Trophoblast cell (in vitro differentiated cells and primary cell): ENCODE results near the gene DYSF.

Experiments used
- DNase-seq, 2 donors: peaks; one replicate each; pipeline ENCODE4 v3.0.0-alpha.2; 2016
- H2AFZ ChIP-seq: 2 replicates; pipeline ENCODE4 v1.6.1; 2013; ENCODE audit warnings: low read length, moderate library complexity, mild to moderate bottlenecking; ENCODE audit not compliant: insufficient read depth, poor library complexity
- H2AK5ac ChIP-seq: 2 replicates; pipeline ENCODE4 v1.6.1; 2013; ENCODE audit warnings: mild to moderate bottlenecking, low read length
- H2BK120ac ChIP-seq: 2 replicates; pipeline ENCODE4 v1.6.1; 2013; ENCODE audit warnings: low read length, mild to moderate bottlenecking, moderate library complexity; ENCODE audit not compliant: insufficient read depth, poor library complexity
- H2BK12ac ChIP-seq: 2 replicates; pipeline ENCODE4 v1.6.1; 2013; ENCODE audit warnings: mild to moderate bottlenecking, low read length, moderate library complexity
- H2BK5ac ChIP-seq: 2 replicates; pipeline ENCODE4 v1.6.1; 2013; ENCODE audit warnings: low read length, low read depth, moderate library complexity, mild to moderate bottlenecking; ENCODE audit not compliant: poor library complexity
- H3K14ac ChIP-seq: 2 replicates; pipeline ENCODE4 v1.6.1; 2013; ENCODE audit warnings: mild to moderate bottlenecking, low read length
- H3K18ac ChIP-seq: 2 replicates; pipeline ENCODE4 v1.6.1; 2013; ENCODE audit warnings: mild to moderate bottlenecking, low read length
- H3K23ac ChIP-seq: 2 replicates; pipeline ENCODE4 v1.6.1; 2013; ENCODE audit warnings: low read length
- H3K27ac ChIP-seq: 2 replicates; pipeline ENCODE4 v1.5.1; 2013; ENCODE audit warnings: low read depth, mild to moderate bottlenecking, inconsistent platforms, low read length, moderate library complexity
- H3K27me3 ChIP-seq: 2 replicates; pipeline ENCODE4 v1.6.1; 2013; ENCODE audit warnings: inconsistent platforms, mild to moderate bottlenecking, low read length, moderate library complexity; ENCODE audit not compliant: insufficient read depth
- H3K36me3 ChIP-seq, 2 experiments: 1 replicate in 1 of 2; 2 replicates in 1 of 2; pipeline ENCODE4 v1.6.1; 2013; ENCODE audit warnings: low read length in 2 of 2, mild to moderate bottlenecking in 2 of 2, moderate library complexity in 1 of 2; ENCODE audit not compliant: insufficient read depth in 2 of 2, control insufficient read depth in 1 of 2
- H3K4ac ChIP-seq: 2 replicates; pipeline ENCODE4 v1.6.1; 2013; ENCODE audit warnings: low read depth, mild to moderate bottlenecking, low read length, moderate library complexity
- H3K4me1 ChIP-seq, 2 experiments: 1 replicate in 1 of 2; 2 replicates in 1 of 2; pipeline ENCODE4 v1.6.1; 2013; ENCODE audit warnings: low read length in 2 of 2, mild to moderate bottlenecking in 2 of 2, moderate library complexity in 1 of 2; ENCODE audit not compliant: insufficient read depth in 2 of 2, control insufficient read depth in 1 of 2
- H3K4me2 ChIP-seq: 2 replicates; pipeline ENCODE4 v1.6.1; 2013; ENCODE audit warnings: inconsistent platforms, mild to moderate bottlenecking, low read length, moderate library complexity
- H3K4me3 ChIP-seq: 2 replicates; pipeline ENCODE4 v1.5.1; 2013; ENCODE audit warnings: mild to moderate bottlenecking, low read depth, low read length, inconsistent platforms
- H3K79me1 ChIP-seq: one replicate; pipeline ENCODE4 v1.6.1; 2013; ENCODE audit warnings: low read length
- H3K79me2 ChIP-seq: 2 replicates; pipeline ENCODE4 v1.6.1; 2013; ENCODE audit warnings: low read length, mild to moderate bottlenecking; ENCODE audit not compliant: control insufficient read depth, insufficient read depth, poor library complexity
- H3K9ac ChIP-seq: 2 replicates; pipeline ENCODE4 v1.6.1; 2013; ENCODE audit warnings: mild to moderate bottlenecking, low read length
- H3K9me3 ChIP-seq: 2 replicates; pipeline ENCODE4 v1.6.1; 2013; ENCODE audit warnings: low read depth, mild to moderate bottlenecking, control low read depth, inconsistent platforms, low read length; ENCODE audit not compliant: insufficient read depth
- H4K12ac ChIP-seq: 2 replicates; pipeline ENCODE4 v1.6.1; 2013; ENCODE audit warnings: low read depth, mild to moderate bottlenecking, low read length, moderate library complexity
- H4K8ac ChIP-seq: 2 replicates; pipeline ENCODE4 v1.6.1; 2013; ENCODE audit warnings: low read depth, mild to moderate bottlenecking, low read length, moderate library complexity
- H4K91ac ChIP-seq: one replicate; pipeline ENCODE4 v1.6.1; 2013; ENCODE audit warnings: low read depth, mild to moderate bottlenecking, low read length, moderate library complexity
- WGBS: extraction: QIAGEN DNeasy Blood & Tissue Kit; methylation state at CpG from one replicate; pipeline ENCODE4 v1.1.7; 2013; ENCODE audit warnings: missing lambda C conversion rate; ENCODE audit not compliant: insufficient read length, insufficient coverage; ENCODE audit errors: extremely low coverage; 5-methylcytosine and 5-hydroxymethylcytosine counted together

The DYSF gene

GRCh38 chr2:71671203-71671854 is 218.0 kb downstream of the DYSF start:
- H4K91ac ChIP-seq, result no peak overlapping the region
- H3K18ac ChIP-seq, result no peak overlapping the region
- H2BK120ac ChIP-seq, result no peak overlapping the region
- H3K4me2 ChIP-seq, result no peak overlapping the region
- no peak overlapping the region for H3K23ac ChIP-seq
- no peaks in the 10 kb centered on the region for H3K79me2 ChIP-seq
- no peak overlapping the region for H2BK5ac ChIP-seq
- H3K9ac ChIP-seq, result no peak overlapping the region
- H4K12ac ChIP-seq, result no peak overlapping the region
- WGBS, result no CpG with 5 or more reads among the region's 6 CpGs
- H3K4me1 ChIP-seq, result no peaks in the 10 kb centered on the region
- peaks cover 2% of the 10 kb centered on the region for H3K9me3 ChIP-seq
- H3K14ac ChIP-seq, result no peak overlapping the region
- no peak for DNase-seq
- peaks cover 18 to 19% of the 10 kb centered on the region in 2 experiments for H3K36me3 ChIP-seq
- no peak overlapping the region for H4K8ac ChIP-seq
- no peak overlapping the region for H2AK5ac ChIP-seq
- H2AFZ ChIP-seq, result no peak overlapping the region
- H3K27me3 ChIP-seq, result no peaks in the 10 kb centered on the region
- H3K4me3 ChIP-seq, result no peak overlapping the region
- no peak overlapping the region for H2BK12ac ChIP-seq
- no peak overlapping the region for H3K4ac ChIP-seq
- no peaks in the 10 kb centered on the region for H3K79me1 ChIP-seq
- no peak overlapping the region for H3K27ac ChIP-seq

DNA sequence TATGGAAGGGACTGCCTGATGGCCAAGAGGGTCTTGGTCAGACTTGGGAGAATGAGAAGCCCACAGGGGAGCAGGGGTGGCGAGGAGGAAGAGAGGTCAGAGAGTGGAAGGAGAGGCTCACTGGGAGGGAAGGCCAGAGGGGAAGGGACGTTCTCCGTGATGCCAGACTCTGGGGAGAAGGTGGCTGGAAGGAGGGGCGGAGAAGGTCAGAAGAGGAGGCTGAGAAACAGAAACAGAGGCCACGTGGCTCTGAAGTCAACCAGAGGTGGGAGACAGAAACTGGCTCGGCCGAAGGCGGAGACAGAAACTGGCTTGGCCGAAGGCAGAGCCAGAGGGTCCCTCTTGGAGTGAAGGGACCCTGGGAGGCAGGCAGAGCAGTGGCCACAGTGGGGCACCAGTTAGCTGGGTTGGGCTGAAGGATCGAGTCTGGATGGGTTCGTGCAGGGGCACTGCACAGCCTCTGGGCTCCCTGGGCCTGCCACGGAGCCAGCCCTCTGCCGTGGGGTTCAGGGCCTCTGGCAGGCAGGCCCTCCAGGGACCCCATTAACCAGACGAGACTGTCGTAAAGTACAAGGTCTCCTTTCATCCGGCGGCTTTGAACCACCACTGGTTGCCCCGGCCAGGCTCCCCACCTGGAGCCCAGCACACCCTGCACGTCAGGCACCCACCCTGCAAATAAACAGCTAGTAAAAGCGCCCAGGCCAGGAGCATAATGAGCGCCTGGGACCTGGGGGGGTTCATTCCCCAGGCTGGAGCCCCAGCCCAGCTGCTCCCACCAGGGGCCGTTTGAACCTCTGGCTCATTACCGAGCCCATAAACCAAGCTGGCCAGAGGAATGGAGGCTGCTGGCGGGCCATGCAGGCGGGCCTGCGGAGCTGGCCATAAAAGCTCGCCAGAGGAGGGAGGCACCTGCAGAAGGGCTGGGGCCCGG is 218.8 kb downstream of the DYSF start:
- H3K4me3 ChIP-seq, result no peak overlapping the region
- H3K9me3 ChIP-seq, result peaks cover 2% of the 10 kb centered on the region
- H3K23ac ChIP-seq, result no peak overlapping the region
- no peaks in the 10 kb centered on the region for H3K79me2 ChIP-seq
- no peak overlapping the region for H4K91ac ChIP-seq
- H2AFZ ChIP-seq, result no peak overlapping the region
- WGBS, result no CpG with 5 or more reads among the region's 28 CpGs
- no peak overlapping the region for H2BK5ac ChIP-seq
- DNase-seq, result no peak
- no peak overlapping the region for H3K27ac ChIP-seq
- peaks cover 17 to 19% of the 10 kb centered on the region in 2 experiments for H3K36me3 ChIP-seq
- H3K9ac ChIP-seq, result no peak overlapping the region
- no peaks in the 10 kb centered on the region for H3K79me1 ChIP-seq
- H2AK5ac ChIP-seq, result no peak overlapping the region
- no peak overlapping the region for H4K12ac ChIP-seq
- no peak overlapping the region for H3K4ac ChIP-seq
- H3K4me1 ChIP-seq, result no peaks in the 10 kb centered on the region
- H3K27me3 ChIP-seq, result no peaks in the 10 kb centered on the region
- no peak overlapping the region for H3K18ac ChIP-seq
- no peak overlapping the region for H3K4me2 ChIP-seq
- H4K8ac ChIP-seq, result no peak overlapping the region
- no peak overlapping the region for H2BK12ac ChIP-seq
- no peak overlapping the region for H2BK120ac ChIP-seq
- no peak overlapping the region for H3K14ac ChIP-seq

GRCh38 chr2:71672826-71673795 is 219.8 kb downstream of the DYSF start:
- Histone ChIP-seq H3K4me3 (no peak overlapping the region), H4K8ac (no peak overlapping the region), H3K9me3 (no peaks in the 10 kb centered on the region), H3K79me1 (no peaks in the 10 kb centered on the region), H3K9ac (no peak overlapping the region), H3K27ac (no peak overlapping the region), H3K4ac (no peak overlapping the region), H2AK5ac (no peak overlapping the region), H2BK12ac (no peak overlapping the region), H3K4me2 (no peak overlapping the region), H2AFZ (no peak overlapping the region), H3K36me3 (peaks cover 13 to 15% of the 10 kb centered on the region in 2 experiments), H3K4me1 (no peaks in the 10 kb centered on the region), H2BK5ac (no peak overlapping the region), H2BK120ac (no peak overlapping the region), H3K79me2 (no peaks in the 10 kb centered on the region), H3K14ac (no peak overlapping the region), H4K91ac (no peak overlapping the region), H3K27me3 (no peaks in the 10 kb centered on the region), H3K23ac (no peak overlapping the region), H3K18ac (no peak overlapping the region), H4K12ac (no peak overlapping the region)
- no peak for DNase-seq
- WGBS, result no CpG with 5 or more reads among the region's 14 CpGs

DNA sequence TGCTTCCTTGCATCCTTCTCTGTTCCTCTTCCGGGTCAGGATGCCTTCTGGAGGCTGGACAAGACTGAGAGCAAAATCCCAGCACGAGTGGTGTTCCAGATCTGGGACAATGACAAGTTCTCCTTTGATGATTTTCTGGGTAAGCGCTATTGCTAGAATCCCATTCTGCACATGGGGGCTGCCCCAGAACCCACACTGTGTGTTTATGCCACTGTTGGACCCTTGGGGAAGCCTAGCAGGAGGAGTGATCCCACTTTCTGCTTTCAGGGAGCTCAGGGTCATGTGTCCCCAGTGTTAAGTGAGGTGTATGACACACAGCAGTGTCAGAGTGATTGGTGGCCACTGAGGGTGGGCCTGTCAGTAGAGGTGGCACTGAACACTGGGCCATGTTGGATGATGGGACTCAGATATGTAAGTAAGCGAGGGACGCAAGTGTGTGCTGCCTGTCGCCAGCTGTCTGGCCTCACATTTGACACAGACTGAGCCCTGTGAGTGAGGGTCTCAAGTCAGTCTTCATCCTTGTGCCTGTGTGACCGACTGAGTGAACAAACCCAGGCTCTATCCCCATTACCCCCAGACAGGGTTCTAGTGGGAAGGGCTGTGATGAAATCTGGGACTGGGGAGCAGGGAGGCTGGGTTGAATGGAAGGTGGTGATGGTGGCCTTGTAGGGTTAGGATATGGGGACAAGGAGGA is 220.9 kb downstream of the DYSF start:
- H3K14ac ChIP-seq, result no peak overlapping the region
- H2BK5ac ChIP-seq, result no peak overlapping the region
- no peak overlapping the region for H3K4me2 ChIP-seq
- no peak overlapping the region for H3K27ac ChIP-seq
- no peaks in the 10 kb centered on the region for H3K79me2 ChIP-seq
- H3K27me3 ChIP-seq, result no peaks in the 10 kb centered on the region
- no peak overlapping the region for H2AK5ac ChIP-seq
- H3K23ac ChIP-seq, result no peak overlapping the region
- H3K36me3 ChIP-seq, result peaks cover 11 to 15% of the 10 kb centered on the region in 2 experiments
- H4K91ac ChIP-seq, result no peak overlapping the region
- H3K9me3 ChIP-seq, result no peaks in the 10 kb centered on the region
- no peak for DNase-seq
- H3K9ac ChIP-seq, result no peak overlapping the region
- H4K8ac ChIP-seq, result no peak overlapping the region
- H3K4me1 ChIP-seq, result no peaks in the 10 kb centered on the region
- no peak overlapping the region for H2AFZ ChIP-seq
- no peak overlapping the region for H2BK120ac ChIP-seq
- WGBS, result no CpG with 5 or more reads among the region's 7 CpGs
- H4K12ac ChIP-seq, result no peak overlapping the region
- H3K18ac ChIP-seq, result no peak overlapping the region
- H3K4me3 ChIP-seq, result no peak overlapping the region
- no peak overlapping the region for H2BK12ac ChIP-seq
- no peak overlapping the region for H3K4ac ChIP-seq
- no peaks in the 10 kb centered on the region for H3K79me1 ChIP-seq
